Esophagus (tissue), 2 donors: ENCODE data around the gene FEM1C. TPM values are rescaled to one million over a fixed set of nuclear protein-coding genes. Genes with fewer than 3 reads are reported as not detected.

Experiments used
- H3K27ac ChIP-seq, 2 donors: one replicate each; pipeline ENCODE4 v1.5.1; 2013; ENCODE audit warnings: low read depth in 2 of 2, mild to moderate bottlenecking in 2 of 2, inconsistent platforms in 1 of 2, low read length in 1 of 2, moderate library complexity in 1 of 2
- H3K27me3 ChIP-seq, 2 donors: one replicate each; pipeline ENCODE4 v1.6.1; 2013; ENCODE audit warnings: low read length in 2 of 2, control low read depth in 1 of 2, mild to moderate bottlenecking in 1 of 2; ENCODE audit not compliant: insufficient read depth in 2 of 2, control insufficient read depth in 1 of 2
- H3K36me3 ChIP-seq, 2 donors: one replicate each; pipeline ENCODE4 v1.6.1; 2013; ENCODE audit warnings: low read length in 1 of 2; ENCODE audit not compliant: control insufficient read depth in 2 of 2, insufficient read depth in 2 of 2
- H3K4me1 ChIP-seq, 2 donors: one replicate each; pipeline ENCODE4 v1.6.1; 2013; ENCODE audit warnings: low read length in 1 of 2; ENCODE audit not compliant: control insufficient read depth in 2 of 2, insufficient read depth in 2 of 2
- H3K4me3 ChIP-seq, 2 donors: one replicate each; pipeline ENCODE4 v1.5.1; 2013; ENCODE audit warnings: low read length in 2 of 2, mild to moderate bottlenecking in 2 of 2, low read depth in 1 of 2, moderate library complexity in 1 of 2
- H3K9me3 ChIP-seq, 2 donors: one replicate each; pipeline ENCODE4 v1.6.1; 2013; ENCODE audit warnings: mild to moderate bottlenecking in 2 of 2, low read depth in 1 of 2, low read length in 1 of 2, moderate library complexity in 1 of 2; ENCODE audit not compliant: control insufficient read depth in 2 of 2, insufficient read depth in 1 of 2
- WGBS, 2 donors: extraction: QIAGEN DNeasy Blood & Tissue Kit; methylation state at CpG; one replicate each; pipeline ENCODE4 v1.1.7; 2013; 5-methylcytosine and 5-hydroxymethylcytosine counted together
- polyA plus RNA-seq, 2 donors: library from polyadenylated mRNA; stranded (reverse); fragments of 200-250 nt; gene quantifications; one replicate each; pipeline ENCODE4 v1.2.3, GENCODE V29; 2013
- donor health status: healthy with polysubstance abuse.
- donor health status: Bipolar disorder and iron deficiency.

The FEM1C gene
- polyA plus RNA-seq, 2 donors = 4.6 to 6.8 TPM

DNA sequence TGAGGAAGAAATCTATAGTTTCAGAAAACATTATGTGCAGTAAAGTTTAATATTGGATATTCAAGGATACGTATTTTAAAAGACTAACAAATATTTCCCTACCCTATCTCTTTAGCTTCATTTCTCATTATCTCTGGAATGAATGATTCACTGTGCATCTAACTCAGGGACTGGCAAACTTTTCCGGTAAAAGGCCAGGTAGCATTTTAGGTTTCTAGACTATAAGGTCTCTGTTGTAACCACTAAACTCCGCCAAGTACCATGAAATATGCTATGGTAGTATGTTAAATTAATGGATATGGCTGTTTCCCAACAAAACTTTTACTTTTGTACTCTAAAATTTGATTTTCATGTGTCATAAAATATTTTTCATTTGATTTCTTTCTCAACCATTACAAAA, 13.2 kb downstream of the FEM1C start:
- no peaks in the 10 kb centered on the region for H3K9me3 ChIP-seq
- H3K36me3 ChIP-seq = no peaks in the 10 kb centered on the region
- WGBS, 2 donors = 94% methylated on average over 3 of the region's 3 CpGs
- H3K4me3 ChIP-seq = no peak overlapping the region
- no peaks in the 10 kb centered on the region for H3K4me1 ChIP-seq
- no peak overlapping the region for H3K27ac ChIP-seq
- no peaks in the 10 kb centered on the region for H3K27me3 ChIP-seq

- H3K27me3 ChIP-seq = no peaks in the 10 kb centered on the region
- H3K4me3 ChIP-seq = no peak overlapping the region
- H3K4me1 ChIP-seq = no peaks in the 10 kb centered on the region
- H3K36me3 ChIP-seq = no peaks in the 10 kb centered on the region
- H3K27ac ChIP-seq = no peak overlapping the region
- no peaks in the 10 kb centered on the region for H3K9me3 ChIP-seq
- WGBS, 2 donors = 52 to 69% methylated on average over 3 of the region's 3 CpGs
Measured at GRCh38 chr5:115530426-115530825, 14.1 kb downstream of the FEM1C start.

DNA sequence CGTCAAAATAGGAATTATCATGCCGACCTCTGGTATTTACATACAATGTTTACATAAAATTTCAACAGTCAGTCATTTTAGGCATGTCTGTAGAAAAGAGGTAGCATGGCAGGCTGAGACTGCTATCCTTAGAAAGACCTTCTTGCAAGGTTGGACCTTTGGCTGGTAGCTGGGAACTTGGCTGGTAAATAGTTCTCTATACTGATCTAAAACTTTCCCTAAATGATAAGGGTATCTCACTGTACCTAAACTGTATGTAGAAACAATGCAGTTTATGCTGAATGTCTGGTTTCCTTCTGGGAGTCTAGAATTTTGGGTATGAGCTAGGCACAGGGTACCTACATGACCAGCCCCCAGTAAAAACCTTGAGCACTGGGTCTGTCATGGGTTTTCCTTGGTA, 18.0 kb downstream of the FEM1C start:
- Histone ChIP-seq H3K36me3 (peaks cover 4 to 8% of the 10 kb centered on the region in 2 donors), H3K4me1 (no peaks in the 10 kb centered on the region), H3K27ac (no peak overlapping the region), H3K4me3 (no peak overlapping the region), H3K27me3 (no peaks in the 10 kb centered on the region), H3K9me3 (no peaks in the 10 kb centered on the region)
- 44 to 54% methylated on average over 2 of the region's 2 CpGs for WGBS, 2 donors

DNA sequence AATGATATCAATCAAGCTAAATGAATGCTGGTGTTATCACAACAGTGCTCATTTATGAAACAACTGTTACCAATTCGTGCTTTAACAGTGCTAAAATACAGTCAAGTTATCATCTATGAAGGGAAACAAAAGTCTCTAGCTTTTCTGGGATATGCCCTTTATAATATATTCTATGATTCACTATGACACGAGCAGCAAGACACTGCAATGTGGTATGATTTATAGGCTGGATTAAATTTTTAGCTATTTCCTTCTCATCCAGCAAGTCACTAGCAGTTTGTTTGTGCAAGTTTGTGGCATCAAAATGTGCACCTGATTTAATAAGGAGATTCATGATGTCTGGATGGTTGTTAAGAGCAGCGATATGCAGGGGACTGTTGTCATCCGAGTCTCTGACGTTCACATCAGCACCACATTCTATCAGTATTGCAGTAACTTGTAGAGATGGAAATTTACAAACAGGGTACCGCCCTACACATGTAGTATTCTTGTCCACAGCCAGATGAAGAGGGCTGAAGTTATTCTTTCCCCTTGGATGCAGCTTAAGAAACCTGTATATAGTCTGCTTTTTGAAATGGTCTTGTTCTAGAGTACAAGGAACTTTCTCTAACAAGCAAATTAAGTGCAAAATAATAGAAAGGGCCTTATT, 20.3 kb downstream of the FEM1C start:
- 81 to 84% methylated on average over 6 of the region's 6 CpGs for WGBS, 2 donors
- peaks cover 4 to 8% of the 10 kb centered on the region in 2 donors for H3K36me3 ChIP-seq
- no peaks in the 10 kb centered on the region for H3K9me3 ChIP-seq
- H3K4me3 ChIP-seq = no peak overlapping the region
- no peaks in the 10 kb centered on the region for H3K4me1 ChIP-seq
- no peaks in the 10 kb centered on the region for H3K27me3 ChIP-seq
- H3K27ac ChIP-seq = no peak overlapping the region

DNA sequence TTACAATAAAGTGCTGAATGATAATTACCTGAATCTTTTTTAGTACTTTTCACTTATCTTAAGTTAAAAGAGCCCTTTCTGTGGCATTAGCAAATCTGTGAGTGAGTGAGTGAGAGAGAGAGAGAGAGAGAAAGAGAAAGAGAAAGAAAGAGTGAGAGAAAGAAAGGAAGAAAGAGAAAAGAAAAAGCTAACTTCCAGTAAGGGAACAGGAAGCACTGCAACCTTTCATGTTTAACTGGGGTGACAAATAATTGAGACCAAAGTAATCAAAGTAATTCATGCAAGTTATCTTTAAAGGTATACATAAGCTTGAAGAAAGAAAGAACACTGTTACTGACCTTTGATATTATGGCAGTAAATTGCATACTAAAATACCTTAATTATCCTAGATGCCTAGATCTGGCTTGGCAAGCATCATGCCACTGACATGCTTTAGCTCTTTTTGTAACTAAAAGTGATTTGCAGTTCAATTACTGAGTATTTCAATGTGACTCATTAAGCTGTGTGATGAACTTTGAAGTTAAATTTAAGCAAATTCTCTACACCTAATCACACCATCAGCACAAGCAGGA, 21.7 kb downstream of the FEM1C start:
- Histone ChIP-seq H3K27ac (no peak overlapping the region), H3K36me3 (peaks cover 4 to 8% of the 10 kb centered on the region in 2 donors), H3K27me3 (no peaks in the 10 kb centered on the region), H3K4me3 (no peak overlapping the region), H3K4me1 (no peaks in the 10 kb centered on the region), H3K9me3 (no peaks in the 10 kb centered on the region)

DNA sequence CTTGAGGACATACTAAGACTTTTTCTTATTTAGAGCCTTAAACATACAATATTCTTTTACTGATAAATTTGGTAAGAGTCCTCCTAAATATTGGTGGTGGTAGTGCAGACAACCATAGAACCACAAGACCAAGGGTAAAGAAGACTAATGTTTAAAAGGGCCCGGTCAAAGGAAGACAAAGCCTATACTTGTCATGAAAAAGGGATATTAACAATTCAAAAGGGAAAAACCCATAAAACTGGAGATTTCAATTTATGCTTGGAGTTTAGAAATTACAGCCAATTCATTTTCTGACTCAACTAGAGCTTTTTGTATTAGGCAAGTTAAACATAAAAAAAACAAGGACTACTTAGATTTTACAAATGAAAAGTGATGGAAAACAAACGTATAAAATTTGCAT, 24.4 kb downstream of the FEM1C start:
- Histone ChIP-seq H3K36me3 (peaks cover 2 to 6% of the 10 kb centered on the region in 2 donors), H3K9me3 (no peaks in the 10 kb centered on the region), H3K4me3 (no peak overlapping the region), H3K4me1 (no peaks in the 10 kb centered on the region), H3K27ac (no peak overlapping the region), H3K27me3 (no peaks in the 10 kb centered on the region)
- 86 to 87% methylated on average over 2 of the region's 2 CpGs for WGBS, 2 donors

- WGBS, 2 donors = 78% methylated on average over 1 of the region's 1 CpG
Measured at GRCh38 chr5:115516372-115516771, 28.2 kb downstream of the FEM1C start.

GRCh38 chr5:115514220-115514619, 30.4 kb downstream of the FEM1C start:
- 88 to 92% methylated on average over 5 of the region's 5 CpGs for WGBS, 2 donors
- Histone ChIP-seq H3K4me1 (no peaks in the 10 kb centered on the region), H3K27ac (no peak overlapping the region), H3K9me3 (no peaks in the 10 kb centered on the region), H3K36me3 (no peaks in the 10 kb centered on the region), H3K4me3 (no peak overlapping the region), H3K27me3 (no peaks in the 10 kb centered on the region)

More at GRCh38 chr5:115516372-115516771, 28.2 kb downstream of the FEM1C start:
- Histone ChIP-seq H3K27ac (no peak overlapping the region), H3K9me3 (no peaks in the 10 kb centered on the region), H3K36me3 (no peaks in the 10 kb centered on the region), H3K4me1 (no peaks in the 10 kb centered on the region), H3K4me3 (no peak overlapping the region), H3K27me3 (no peaks in the 10 kb centered on the region)

- H3K9me3 ChIP-seq = no peaks in the 10 kb centered on the region
- H3K4me1 ChIP-seq = no peaks in the 10 kb centered on the region
- no peak overlapping the region for H3K27ac ChIP-seq
- no peak overlapping the region for H3K4me3 ChIP-seq
- WGBS, 2 donors = 91 to 94% methylated on average over 3 of the region's 3 CpGs
- no peaks in the 10 kb centered on the region for H3K27me3 ChIP-seq
- H3K36me3 ChIP-seq = no peaks in the 10 kb centered on the region
Measured at GRCh38 chr5:115511632-115512031, 32.9 kb downstream of the FEM1C start.

DNA sequence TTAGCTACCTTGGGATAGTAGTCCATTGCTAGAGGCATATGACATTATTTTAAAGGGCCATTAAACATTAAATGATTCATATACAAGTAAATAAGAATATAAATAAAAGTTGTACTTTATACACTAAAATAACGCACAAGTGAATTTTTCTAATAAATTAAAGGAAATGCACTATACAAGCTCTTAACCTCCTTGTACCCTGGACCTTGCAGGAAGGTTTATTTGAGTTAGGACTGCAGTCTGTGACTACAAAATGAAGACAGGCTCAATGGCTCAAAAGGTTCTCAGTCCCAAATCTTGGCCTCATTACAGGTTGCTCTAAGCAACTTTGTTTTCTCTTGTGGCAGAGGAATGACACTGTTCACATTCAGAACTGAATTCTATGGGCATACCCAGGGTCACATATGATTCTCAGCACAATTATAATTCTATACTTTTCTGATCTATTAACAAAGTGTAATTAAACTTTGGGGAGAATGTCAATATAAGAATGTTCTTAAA, 34.4 kb downstream of the FEM1C start:
- Histone ChIP-seq H3K36me3 (no peaks in the 10 kb centered on the region), H3K4me3 (no peak overlapping the region), H3K9me3 (no peaks in the 10 kb centered on the region), H3K27ac (no peak overlapping the region), H3K4me1 (no peaks in the 10 kb centered on the region), H3K27me3 (no peaks in the 10 kb centered on the region)
- WGBS, 2 donors = 0% methylated on average over 1 of the region's 1 CpG
